ENCODE data around the gene MYRIP.

MYRIP gene

DNA sequence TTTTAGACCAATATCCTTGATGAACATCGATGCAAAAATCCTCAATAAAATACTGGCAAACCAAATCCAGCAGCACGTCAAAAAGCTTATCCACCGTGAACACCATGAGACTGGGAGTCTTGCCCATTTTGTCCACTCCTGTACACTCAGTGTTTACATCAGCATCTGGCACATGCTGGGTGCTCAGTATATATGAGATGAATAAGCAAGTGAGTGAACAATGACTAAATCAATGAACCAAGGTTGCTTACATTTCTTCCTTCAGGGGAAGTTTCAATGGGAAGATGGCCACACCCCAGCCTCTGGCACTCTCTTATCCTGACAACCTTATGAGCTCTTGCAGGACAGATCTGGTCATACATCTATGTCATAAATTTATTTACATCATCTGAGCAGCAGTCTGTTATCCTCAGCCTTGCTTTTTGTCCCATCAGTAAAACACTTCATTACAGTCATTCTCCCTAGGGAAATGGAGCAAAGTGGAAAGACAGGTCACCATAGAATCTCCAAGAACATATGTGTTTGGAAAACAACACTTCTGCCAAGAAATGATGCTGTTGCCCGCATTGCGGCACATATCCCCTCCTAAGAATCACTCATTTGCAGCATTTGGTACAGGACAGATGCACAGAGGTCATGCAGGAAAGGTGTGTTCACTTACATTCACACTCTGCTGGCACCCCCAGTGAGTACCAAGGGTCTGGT is 328.3 kb downstream of the MYRIP start:
- DNase-seq: no peak

DNA sequence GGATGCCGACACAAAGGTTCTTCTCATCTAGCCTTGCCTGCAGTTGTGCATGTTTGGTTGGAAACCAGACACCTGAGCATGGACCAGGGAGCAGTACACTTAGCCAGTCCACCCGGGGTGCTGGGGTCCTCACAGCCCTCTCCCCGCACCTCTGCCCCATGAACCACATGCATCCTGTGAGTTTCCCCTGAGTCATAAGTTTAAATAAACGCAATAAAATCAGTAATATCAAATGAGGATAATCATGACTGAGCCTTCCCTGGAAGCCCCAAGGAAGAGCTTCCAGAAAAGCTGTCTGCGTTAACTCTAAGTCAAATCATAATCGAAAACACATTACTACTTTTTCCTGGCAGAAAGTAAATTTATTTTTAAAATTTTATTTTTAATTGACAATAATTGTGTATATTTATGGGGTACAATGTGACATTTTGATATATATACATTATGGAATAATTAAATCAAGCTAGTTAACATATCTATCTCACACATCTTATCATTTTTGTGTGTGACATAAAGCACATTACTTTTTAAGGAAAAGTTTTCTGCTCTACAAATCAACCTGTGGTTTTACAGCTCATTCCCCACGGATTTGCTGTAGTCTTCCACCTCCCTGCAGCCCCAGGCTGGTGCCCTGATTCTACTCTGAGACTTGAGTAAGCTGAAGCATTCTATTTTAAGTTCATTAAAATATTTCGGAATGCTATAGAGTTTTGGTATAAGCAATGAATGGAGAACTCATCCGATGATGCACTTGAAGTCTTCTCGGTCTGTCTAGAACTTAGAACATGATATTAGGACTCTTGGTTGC is 334.1 kb downstream of the MYRIP start:
- no peak for DNase-seq

DNA sequence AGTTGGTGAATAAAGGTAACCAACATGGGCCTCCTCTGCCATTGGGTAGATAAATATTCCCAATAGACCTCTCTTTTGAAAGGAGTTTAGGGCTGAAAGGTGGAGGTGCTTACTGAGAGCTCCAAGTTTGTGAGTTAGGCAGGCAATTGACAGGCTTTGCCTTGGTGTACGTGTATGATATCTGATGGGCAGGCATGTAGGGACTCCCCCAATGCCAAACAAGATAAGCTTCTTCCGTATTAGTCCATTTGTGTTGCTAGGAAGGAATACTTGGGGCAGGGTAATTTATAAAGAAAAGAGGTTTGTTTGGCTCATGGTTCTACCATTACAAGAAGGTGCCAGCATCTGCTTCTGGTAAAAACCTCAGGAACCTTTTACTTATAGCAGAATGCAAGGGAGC is 339.4 kb downstream of the MYRIP start:
- DNase-seq: no peak

- no peak for DNase-seq
Measured at GRCh38 chr3:40152482-40153133, 343.2 kb downstream of the MYRIP start.

- DNase-seq: no peak
Measured at GRCh38 chr3:40160933-40161332, 351.5 kb downstream of the MYRIP start.

GRCh38 chr3:40162616-40163015 is 353.2 kb downstream of the MYRIP start:
- DNase-seq: no peak

- DNase-seq: no peak
Measured at GRCh38 chr3:40166997-40167396, 357.6 kb downstream of the MYRIP start.

DNA sequence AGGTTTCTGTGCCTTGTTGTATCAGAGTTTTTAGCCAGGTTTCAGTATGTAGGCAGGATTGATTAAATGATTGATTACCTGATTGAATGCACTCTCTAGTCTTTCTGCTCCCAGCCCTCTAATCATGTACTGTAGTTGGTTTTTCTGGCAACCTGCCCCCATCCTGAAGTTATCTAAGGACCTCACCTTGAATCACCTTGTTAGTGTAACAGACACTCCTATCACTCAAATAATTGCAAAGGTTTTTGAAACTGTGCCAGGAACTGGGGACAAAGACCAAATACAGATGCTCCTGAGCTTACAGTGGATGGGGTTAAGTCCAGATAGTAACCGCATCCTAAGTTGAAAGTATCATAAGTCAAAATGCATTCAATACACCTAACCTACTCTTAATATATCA is 358.5 kb downstream of the MYRIP start:
- DNase-seq: no peak

DNA sequence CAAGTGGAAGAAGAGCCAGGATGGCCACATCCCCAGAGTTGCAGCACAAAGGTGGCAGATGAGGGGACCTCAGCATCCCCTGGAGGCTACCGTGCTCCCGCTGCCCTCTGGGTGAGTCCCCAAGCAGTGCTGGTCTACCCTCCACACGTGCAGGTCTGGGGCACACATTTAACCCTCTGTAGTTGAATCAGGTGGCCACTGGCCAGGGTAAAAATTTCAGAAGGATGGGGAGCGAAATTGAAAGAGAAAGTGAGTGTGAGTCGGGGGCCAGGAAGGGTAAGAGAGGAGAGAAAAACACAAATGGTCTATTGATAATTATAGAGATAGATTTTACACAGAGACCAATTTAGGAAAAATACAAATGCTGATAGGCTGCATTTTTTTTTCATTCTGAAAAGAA is 360.6 kb downstream of the MYRIP start:
- no peak for DNase-seq

DNA sequence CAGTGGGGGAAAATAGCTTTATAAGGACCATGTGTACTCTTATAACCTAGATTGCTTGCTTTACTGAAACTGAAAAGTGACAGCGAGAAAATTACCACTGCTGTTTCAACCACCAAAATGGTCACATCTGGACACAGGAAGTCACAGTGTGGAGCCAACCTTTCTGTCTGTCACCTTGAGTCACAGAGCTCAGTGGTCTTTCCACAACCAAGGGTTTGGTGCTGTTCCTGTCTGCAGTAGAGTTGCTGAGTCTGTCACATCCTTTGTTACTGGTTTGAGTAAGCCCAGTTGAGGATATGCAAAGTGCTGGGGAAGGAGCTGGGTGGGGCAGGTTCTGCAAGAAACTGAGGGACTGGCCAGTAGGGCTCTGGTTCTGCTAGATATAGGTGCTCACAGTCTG is 361.0 kb downstream of the MYRIP start:
- DNase-seq: no peak

- DNase-seq: no peak
Measured at GRCh38 chr3:40172560-40172959, 363.2 kb downstream of the MYRIP start.

GRCh38 chr3:40173227-40173721 is 363.9 kb downstream of the MYRIP start:
- no peak for DNase-seq

DNA sequence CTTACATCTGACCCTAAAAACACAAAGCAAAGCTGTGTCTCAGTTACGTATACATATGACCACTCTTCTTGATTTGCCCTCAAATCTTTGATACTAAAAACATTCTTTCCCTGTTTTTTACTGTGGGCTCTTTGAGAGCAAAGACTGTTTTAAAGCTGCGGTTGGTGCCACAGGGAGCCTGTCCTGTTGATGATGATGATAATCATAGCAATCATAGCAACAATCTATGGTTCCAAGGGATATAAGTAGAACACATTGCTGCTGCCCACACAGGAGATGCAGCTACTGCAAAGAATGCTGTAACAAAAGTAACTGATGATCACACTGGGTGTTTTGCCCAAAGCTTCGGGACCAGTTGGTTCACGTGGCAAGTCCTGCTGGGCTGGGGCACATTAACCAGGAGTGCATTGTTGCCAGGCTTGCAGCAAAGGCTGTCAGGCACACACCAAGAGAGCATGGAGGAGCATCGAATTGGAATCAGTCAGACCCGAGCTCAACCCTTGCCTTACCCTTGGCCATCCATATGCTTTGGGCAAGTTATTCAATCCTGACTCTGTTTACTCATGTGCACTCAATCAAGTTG is 368.7 kb downstream of the MYRIP start:
- DNase-seq: no peak

- peak in 5 of 6 experiments; percentile 7 to 23 (median 15) for DNase-seq
Measured at GRCh38 chr3:40179016-40179415, 369.6 kb downstream of the MYRIP start.

DNA sequence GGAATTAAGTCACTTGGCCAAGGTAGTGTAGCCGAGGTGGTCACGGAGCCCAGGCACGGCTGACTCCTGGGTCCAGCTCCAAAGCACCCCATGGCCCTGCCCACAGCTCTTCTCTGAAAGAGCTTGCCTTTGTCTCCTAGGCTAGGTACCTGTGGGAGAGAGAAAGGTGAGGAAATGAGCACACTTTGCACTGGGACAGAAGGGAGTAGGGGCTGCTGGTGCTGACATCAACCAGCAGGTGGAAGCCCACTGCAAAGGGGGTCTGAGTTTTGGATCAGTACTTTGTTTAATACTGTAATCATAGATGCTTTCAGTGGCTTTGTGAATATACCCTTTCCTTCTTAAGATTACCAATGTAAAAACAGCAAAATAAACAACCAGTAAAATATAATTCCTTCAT is 371.8 kb downstream of the MYRIP start:
- no peak for DNase-seq

- DNase-seq: no peak
Measured at GRCh38 chr3:40185029-40185695, 375.8 kb downstream of the MYRIP start.

DNA sequence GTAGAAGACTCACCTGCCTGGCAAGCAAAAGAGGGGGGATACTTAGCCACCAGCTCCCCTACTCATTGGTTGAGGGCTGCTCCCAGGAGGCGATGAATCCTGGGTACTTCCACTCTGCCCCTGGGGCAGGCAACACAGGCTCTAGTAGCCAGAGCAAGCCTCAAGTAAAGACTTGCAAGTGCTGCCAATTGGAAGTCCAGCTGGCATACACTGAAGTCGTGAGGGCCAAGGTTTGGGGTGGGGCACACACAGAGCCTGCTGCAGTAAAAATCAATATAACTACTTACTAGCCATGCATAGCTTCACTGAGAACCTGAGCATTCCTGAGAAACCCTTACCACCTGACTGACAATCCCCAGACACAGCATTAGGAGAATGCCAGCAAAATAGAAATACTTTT is 377.1 kb downstream of the MYRIP start:
- DNase-seq: no peak

DNA sequence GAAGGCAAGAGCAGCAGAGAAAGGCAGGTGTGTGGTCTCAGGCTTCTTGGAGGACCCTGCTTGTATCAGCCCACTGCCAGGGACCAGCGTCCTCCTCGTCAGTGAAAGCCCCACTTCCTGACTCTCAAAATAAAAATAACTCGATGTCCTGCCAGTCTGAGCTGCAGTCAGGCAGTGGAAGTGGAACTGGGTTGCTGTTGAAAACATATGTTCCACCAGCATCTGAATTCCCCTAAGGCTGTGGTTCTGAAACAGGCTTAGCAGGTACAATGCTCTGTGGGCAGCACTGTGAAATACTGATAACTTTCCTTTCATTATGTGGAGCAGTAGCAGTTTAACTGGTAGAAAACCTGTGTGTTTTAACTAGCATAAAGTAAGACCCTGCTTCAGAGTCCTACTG is 378.5 kb downstream of the MYRIP start:
- DNase-seq: no peak

- DNase-seq: no peak
Measured at GRCh38 chr3:40189118-40189517, 379.7 kb downstream of the MYRIP start.

- no peak for DNase-seq
Measured at GRCh38 chr3:40190056-40190455, 380.6 kb downstream of the MYRIP start.

- DNase-seq: no peak
Measured at GRCh38 chr3:40191251-40191650, 381.8 kb downstream of the MYRIP start.

- peak; percentile 5 to 43 (median 32) for DNase-seq
Measured at GRCh38 chr3:40191850-40192448, 382.5 kb downstream of the MYRIP start.

Measured in stimulated activated naive CD4-positive, alpha-beta T cell (primary cell).